Ovary (tissue), 9 donors: Measurements from ENCODE around the gene STOML1. TPM values are rescaled to one million over a fixed set of nuclear protein-coding genes. Genes with fewer than 3 reads are reported as not detected.

ENCODE experiments used
- DNase-seq, 5 donors: peaks; one replicate each; pipeline ENCODE4 v3.0.0-alpha.2; 2019 to 2020
- H3K27ac ChIP-seq, 2 donors: fragments of 200-600 bp; one replicate each; pipeline versions ENCODE4 v1.5.1 to v1.8.0; 2019 to 2022
- H3K27me3 ChIP-seq: fragments of 200-600 bp; one replicate; pipeline ENCODE4 v1.8.0; 2022
- H3K36me3 ChIP-seq: fragments of 200-600 bp; sonication (generic); one replicate; pipeline ENCODE4 v1.5.1; 2019
- H3K4me1 ChIP-seq: one replicate; pipeline ENCODE4 v1.8.1; 2013; ENCODE audit warnings: mild to moderate bottlenecking, moderate library complexity; ENCODE audit not compliant: insufficient read depth
- H3K4me3 ChIP-seq: fragments of 200-600 bp; sonication (generic); one replicate; pipeline ENCODE4 v1.5.1; 2017
- H3K9me3 ChIP-seq, 2 donors: fragments of 200-600 bp in 1 of 2; sonication (generic) in 1 of 2; one replicate each; pipeline versions ENCODE4 v1.5.1 to v1.8.1; 2013 to 2019; ENCODE audit warnings: mild to moderate bottlenecking in 1 of 2, moderate library complexity in 1 of 2
- EP300 ChIP-seq: sonication (generic); formaldehyde crosslinking; IDR thresholded peaks from one replicate; pipeline ENCODE4 v1.6.1; 2017; ENCODE audit warnings: antibody characterized with exemption
- POLR2A ChIP-seq: fragments of 450-650 bp; IDR thresholded peaks from one replicate; pipeline ENCODE4 v1.6.1; 2017; ENCODE audit warnings: antibody characterized with exemption, mild to moderate bottlenecking, moderate library complexity
- WGBS, 3 donors: extraction: QIAGEN DNeasy Blood & Tissue Kit in 1 of 3; methylation state at CpG; one replicate each; pipeline versions ENCODE4 v1.1.5 to v1.1.7; 2013 to 2017; 5-methylcytosine and 5-hydroxymethylcytosine counted together
- intact Hi-C, 4 donors: fragments of 100-400 bp; cut with DNase I; formaldehyde crosslinking; loops; one replicate each; pipeline versions ENCODE4 v1.11.0 to v1.15.1; 2022 to 2023
- polyA plus RNA-seq, 2 donors: library from polyadenylated mRNA; stranded (reverse); fragments of 200-250 nt in 1 of 2; fragments of 350-450 nt in 1 of 2; fragmentation: Illumina TruSeq in 1 of 2; extraction: RNeasy Lipid Tissue Mini Kit (QIAGEN cat#74804) in 1 of 2; gene quantifications; one replicate each; pipeline ENCODE4 v1.2.3, GENCODE V29; 2013 to 2014
- total RNA-seq, 7 donors: library from RNA; depleted of rRNA in 2 of 7; stranded (reverse); fragments of >200 nt in 2 of 7; fragmentation: NEBNext Ultra II Directional in 3 of 7; extraction: Animal tissue kit (Norgen Biotek cat#: 25700) in 3 of 7; gene quantifications; one replicate each; pipeline versions ENCODE4 v1.1.0 to v1.2.4, GENCODE V29; 2016 to 2023
- TF ChIP-seq, protein P1 (sequence below), 3 donors: fragments of 450-650 bp in 2 of 3; fragments of 200-600 bp in 1 of 3; IDR thresholded peaks; one replicate each; pipeline versions ENCODE4 v1.5.1 to v1.8.0; 2016 to 2022; ENCODE audit warnings: antibody characterized with exemption in 3 of 3, mild to moderate bottlenecking in 1 of 3
- donor health status: DM: no; HTN: no; CAD: no; lungs with moderate emphysema.
- donor health status: DM: no; HTN: no; CAD: no.
- donor health status: Bipolar disorder and iron deficiency.
- donor health status: DM: yes; HTN: yes; CAD: no.
- donor health status: DM: no; HTN: no; CAD: no.
- donor health status: DM: yes; HTN: yes; CAD: no.

STOML1 gene
- total and polyA plus RNA-seq, 9 donors: 2.1 to 22.9 (median 12.1) TPM

DNA sequence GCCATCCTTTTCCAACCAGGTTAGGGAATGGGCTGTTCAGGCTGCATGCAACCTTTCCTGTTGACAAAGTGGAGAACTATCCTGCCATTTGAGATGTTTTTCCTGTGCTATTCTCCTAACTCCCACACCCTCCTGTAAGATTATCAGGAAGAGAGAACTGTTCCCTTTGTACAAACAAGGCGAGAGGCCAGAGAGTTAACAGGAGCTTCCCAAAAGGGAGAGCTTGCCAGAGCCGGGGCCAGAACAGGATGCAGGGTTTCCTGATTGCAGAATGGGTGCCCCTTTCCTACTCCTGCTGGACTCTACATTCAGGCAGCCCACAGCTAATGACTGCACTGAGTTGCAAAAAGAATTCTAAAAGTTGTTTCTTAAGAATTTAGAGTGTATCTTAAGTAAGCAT, 19.5 kb upstream of the STOML1 start:
- intact Hi-C loops: no loop called here
- H3K27ac ChIP-seq: no peak overlapping the region

DNA sequence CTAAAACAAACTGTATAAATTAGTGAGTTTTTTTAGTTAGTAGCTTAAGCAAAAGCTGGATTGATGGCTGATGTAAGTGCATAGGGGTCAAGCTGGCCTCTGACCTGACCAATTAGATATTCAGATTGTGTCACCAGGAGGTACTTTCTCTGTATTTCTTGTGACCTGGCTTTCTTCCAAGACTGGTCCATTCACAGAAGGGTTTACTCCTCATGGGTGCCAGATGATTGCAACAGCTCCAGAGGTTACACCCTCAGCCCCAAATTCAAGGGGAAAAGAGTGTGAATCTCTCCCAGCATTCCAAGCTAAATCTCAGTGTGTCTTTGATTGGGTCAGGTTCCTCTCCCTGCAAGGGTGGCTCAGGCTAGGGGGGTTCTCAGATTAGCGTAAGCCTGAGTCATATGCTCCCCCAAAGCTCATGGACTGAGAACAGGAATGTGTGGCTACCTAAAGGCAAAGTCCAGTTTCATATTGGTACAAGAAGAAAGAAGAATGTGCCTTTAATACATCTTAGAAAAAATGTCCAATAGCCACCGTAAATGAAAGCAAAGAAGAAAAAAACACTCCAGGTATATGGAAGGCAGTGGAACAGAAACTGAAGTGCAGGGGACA, 18.9 kb upstream of the STOML1 start:
- no peaks in the 10 kb centered on the region for H3K27me3 ChIP-seq
- intact Hi-C loops: no loop called here
- no peak for DNase-seq
- WGBS, 3 donors: 35 to 48% (median 37%) methylated on average over 2 of the region's 2 CpGs
- H3K4me3 ChIP-seq: no peak overlapping the region
- no peaks in the 10 kb centered on the region for H3K9me3 ChIP-seq
- peaks cover 11% of the 10 kb centered on the region for H3K4me1 ChIP-seq
- H3K27ac ChIP-seq: no peak overlapping the region
- H3K36me3 ChIP-seq: no peaks in the 10 kb centered on the region
- no peak for TF ChIP-seq POLR2A
- TF ChIP-seq, protein P1, sequence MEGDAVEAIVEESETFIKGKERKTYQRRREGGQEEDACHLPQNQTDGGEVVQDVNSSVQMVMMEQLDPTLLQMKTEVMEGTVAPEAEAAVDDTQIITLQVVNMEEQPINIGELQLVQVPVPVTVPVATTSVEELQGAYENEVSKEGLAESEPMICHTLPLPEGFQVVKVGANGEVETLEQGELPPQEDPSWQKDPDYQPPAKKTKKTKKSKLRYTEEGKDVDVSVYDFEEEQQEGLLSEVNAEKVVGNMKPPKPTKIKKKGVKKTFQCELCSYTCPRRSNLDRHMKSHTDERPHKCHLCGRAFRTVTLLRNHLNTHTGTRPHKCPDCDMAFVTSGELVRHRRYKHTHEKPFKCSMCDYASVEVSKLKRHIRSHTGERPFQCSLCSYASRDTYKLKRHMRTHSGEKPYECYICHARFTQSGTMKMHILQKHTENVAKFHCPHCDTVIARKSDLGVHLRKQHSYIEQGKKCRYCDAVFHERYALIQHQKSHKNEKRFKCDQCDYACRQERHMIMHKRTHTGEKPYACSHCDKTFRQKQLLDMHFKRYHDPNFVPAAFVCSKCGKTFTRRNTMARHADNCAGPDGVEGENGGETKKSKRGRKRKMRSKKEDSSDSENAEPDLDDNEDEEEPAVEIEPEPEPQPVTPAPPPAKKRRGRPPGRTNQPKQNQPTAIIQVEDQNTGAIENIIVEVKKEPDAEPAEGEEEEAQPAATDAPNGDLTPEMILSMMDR (IDR thresholded peaks at IDR 0.05): no peak
- TF ChIP-seq EP300: no peak

More for the DNA sequence above, 19.5 kb upstream of the STOML1 start:
- no peaks in the 10 kb centered on the region for H3K36me3 ChIP-seq
- TF ChIP-seq, protein P1 (IDR thresholded peaks at IDR 0.05): no peak
- TF ChIP-seq POLR2A (no peak), EP300 (no peak)
- no peaks in the 10 kb centered on the region for H3K27me3 ChIP-seq
- H3K4me3 ChIP-seq: no peak overlapping the region
- H3K9me3 ChIP-seq: no peaks in the 10 kb centered on the region
- WGBS, 3 donors: 1 to 8% (median 2%) methylated on average over 2 of the region's 2 CpGs
- peaks cover 11% of the 10 kb centered on the region for H3K4me1 ChIP-seq
- DNase-seq: peak; percentile 51 to 76 (median 59)

DNA sequence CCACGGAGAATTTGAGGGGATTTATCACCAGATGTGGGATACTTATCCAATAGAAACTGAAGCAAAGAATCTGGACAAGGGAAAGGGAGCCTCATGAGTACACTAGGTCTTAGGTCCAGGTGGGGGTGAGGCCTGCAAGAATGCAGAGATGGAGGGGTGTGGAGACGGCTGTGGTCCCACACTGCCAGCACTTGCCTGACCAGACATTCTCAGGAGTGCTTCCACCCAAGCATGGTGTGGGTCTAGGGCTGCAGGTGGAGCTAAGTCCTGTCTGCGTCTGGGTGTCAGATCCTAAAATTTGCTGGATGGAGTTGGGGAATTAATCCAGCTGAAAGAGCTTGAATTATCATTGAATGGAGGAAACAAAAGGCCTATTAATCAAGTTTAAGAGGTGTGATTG, 16.8 kb upstream of the STOML1 start:
- intact Hi-C loops: no loop called here
- H3K9me3 ChIP-seq: no peaks in the 10 kb centered on the region
- H3K4me1 ChIP-seq: peaks cover 11% of the 10 kb centered on the region
- TF ChIP-seq EP300: no peak
- TF ChIP-seq, protein P1 (IDR thresholded peaks at IDR 0.05): no peak
- TF ChIP-seq POLR2A: no peak
- no peaks in the 10 kb centered on the region for H3K36me3 ChIP-seq
- H3K27me3 ChIP-seq: no peaks in the 10 kb centered on the region
- H3K27ac ChIP-seq: no peak overlapping the region
- DNase-seq: no peak
- 41 to 61% (median 51%) methylated on average over 3 of the region's 3 CpGs for WGBS, 3 donors
- H3K4me3 ChIP-seq: no peak overlapping the region

DNA sequence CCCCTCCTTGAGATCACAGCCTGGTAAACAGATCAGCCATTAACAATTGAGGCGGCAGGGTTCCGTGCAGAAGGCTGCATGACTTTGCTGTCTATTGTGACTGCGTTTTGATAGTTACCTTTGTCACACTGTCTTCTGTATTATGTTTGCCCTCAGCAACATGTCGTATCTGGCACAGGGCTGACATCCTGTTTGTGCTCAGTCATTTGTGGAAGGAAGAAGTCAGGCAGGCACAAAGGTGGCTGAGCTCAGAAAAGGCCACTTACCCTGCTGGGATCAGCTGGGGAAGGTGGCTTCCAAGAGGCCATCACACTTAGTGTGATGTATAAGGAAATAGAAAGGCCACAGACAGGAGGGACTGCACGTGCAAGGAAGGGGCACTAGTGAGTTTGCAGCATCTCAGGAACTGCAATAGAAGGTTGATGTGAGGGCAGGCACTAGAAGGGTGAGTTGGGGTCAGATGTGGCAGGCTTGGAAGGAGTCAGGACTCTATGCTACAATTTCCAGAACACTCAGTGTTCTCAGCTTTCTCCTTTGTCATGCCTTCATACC, 15.8 kb upstream of the STOML1 start:
- no peak for DNase-seq

More for the DNA sequence above, 15.8 kb upstream of the STOML1 start:
- TF ChIP-seq, protein P1 (IDR thresholded peaks at IDR 0.05): no peak
- TF ChIP-seq EP300: no peak
- no peak for TF ChIP-seq POLR2A
- peaks cover 11% of the 10 kb centered on the region for H3K4me1 ChIP-seq
- 82 to 86% (median 83%) methylated on average over 5 of the region's 5 CpGs for WGBS, 3 donors
- no peak overlapping the region for H3K4me3 ChIP-seq
- no peaks in the 10 kb centered on the region for H3K9me3 ChIP-seq
- H3K27ac ChIP-seq: no peak overlapping the region
- no peaks in the 10 kb centered on the region for H3K36me3 ChIP-seq
- H3K27me3 ChIP-seq: no peaks in the 10 kb centered on the region
- intact Hi-C loops: no loop called here
